Activated B cell treated with CpG ODN at 0.5 μM for 24 hours (primary cell): ENCODE results near the gene UBASH3A. TPM values are rescaled to one million over a fixed set of nuclear protein-coding genes. Genes with fewer than 3 reads are reported as not detected.

Source experiments
- ATAC-seq: fragments of 200-7000 bp; cut with Tn5 transposase; one replicate; pipeline ENCODE4 v1.10.0; 2021; ENCODE audit warnings: low read depth, mild to moderate bottlenecking, moderate library complexity
- CTCF ChIA-PET: fragments of 350-600 bp; sonication (Branson Sonifier 250); formaldehyde crosslinking; loops from one replicate; lab custom pipeline; 2021; ENCODE audit warnings: antibody characterized with exemption; lab: Charles Lee
- POLR2A ChIA-PET: fragments of 350-600 bp; sonication (Branson Sonifier 250); formaldehyde crosslinking; loops from one replicate; lab custom pipeline; 2021; ENCODE audit warnings: antibody characterized with exemption; lab: Charles Lee
- DNase-seq: peaks from one replicate; pipeline ENCODE4 v3.0.0; 2022
- H3K27ac Mint-ChIP-seq: one replicate; pipeline ENCODE4 v1.8.0; 2020; ENCODE audit warnings: mixed read lengths
- H3K27me3 Mint-ChIP-seq: one replicate; pipeline ENCODE4 v1.8.0; 2021; ENCODE audit warnings: mixed read lengths
- H3K36me3 Mint-ChIP-seq: one replicate; pipeline ENCODE4 v1.8.0; 2021; ENCODE audit warnings: low read depth, mixed read lengths
- H3K4me1 Mint-ChIP-seq: one replicate; pipeline ENCODE4 v1.8.0; 2021; ENCODE audit warnings: mixed read lengths
- H3K4me3 Mint-ChIP-seq: one replicate; pipeline ENCODE4 v1.8.0; 2020; ENCODE audit warnings: mild to moderate bottlenecking, mixed read lengths
- H3K9me3 Mint-ChIP-seq: one replicate; pipeline ENCODE4 v1.8.0; 2020; ENCODE audit warnings: mixed read lengths
- intact Hi-C: fragments of 100-400 bp; cut with micrococcal nuclease; formaldehyde crosslinking; loops from one replicate; pipeline ENCODE4 v1.15.1; 2024
- total RNA-seq: library from RNA; stranded (reverse); gene quantifications from 2 replicates; pipeline ENCODE4 v1.2.3, GENCODE V29; 2022
- TF ChIP-seq, protein P1 (sequence below): fragments of 200-600 bp; IDR thresholded peaks from one replicate; pipeline ENCODE4 v1.8.0; 2022; ENCODE audit warnings: antibody characterized with exemption, mild to moderate bottlenecking

The UBASH3A gene
- total RNA-seq, 1 donor from 2014 or later, result not detected

DNA sequence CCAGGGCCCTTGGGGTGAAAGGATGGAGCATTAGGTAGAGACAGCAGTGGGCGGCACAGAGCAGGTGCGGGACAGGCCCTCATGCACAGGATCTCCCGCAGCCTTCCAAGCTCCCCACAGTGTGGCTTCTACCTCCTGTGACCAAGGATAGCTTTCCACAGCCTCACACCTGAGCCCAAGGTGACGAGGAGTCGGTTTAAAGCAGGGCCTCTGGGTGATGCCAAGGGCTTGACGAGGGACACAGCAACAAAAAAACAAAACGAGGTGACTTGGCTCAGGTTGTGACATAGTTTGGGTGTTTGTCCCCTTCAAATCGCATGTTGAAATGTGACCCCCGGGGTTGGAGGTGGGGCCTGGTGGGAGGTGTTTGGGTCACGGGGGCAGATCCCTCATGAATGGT lies 77.0 kb downstream of the UBASH3A start:
- Mint-ChIP-seq H3K9me3 (no peaks in the 10 kb centered on the region), H3K4me3 (no peak overlapping the region), H3K27ac (no peak overlapping the region), H3K36me3 (no peaks in the 10 kb centered on the region), H3K4me1 (no peaks in the 10 kb centered on the region), H3K27me3 (peaks cover 5% of the 10 kb centered on the region)
- TF ChIP-seq, protein P1, sequence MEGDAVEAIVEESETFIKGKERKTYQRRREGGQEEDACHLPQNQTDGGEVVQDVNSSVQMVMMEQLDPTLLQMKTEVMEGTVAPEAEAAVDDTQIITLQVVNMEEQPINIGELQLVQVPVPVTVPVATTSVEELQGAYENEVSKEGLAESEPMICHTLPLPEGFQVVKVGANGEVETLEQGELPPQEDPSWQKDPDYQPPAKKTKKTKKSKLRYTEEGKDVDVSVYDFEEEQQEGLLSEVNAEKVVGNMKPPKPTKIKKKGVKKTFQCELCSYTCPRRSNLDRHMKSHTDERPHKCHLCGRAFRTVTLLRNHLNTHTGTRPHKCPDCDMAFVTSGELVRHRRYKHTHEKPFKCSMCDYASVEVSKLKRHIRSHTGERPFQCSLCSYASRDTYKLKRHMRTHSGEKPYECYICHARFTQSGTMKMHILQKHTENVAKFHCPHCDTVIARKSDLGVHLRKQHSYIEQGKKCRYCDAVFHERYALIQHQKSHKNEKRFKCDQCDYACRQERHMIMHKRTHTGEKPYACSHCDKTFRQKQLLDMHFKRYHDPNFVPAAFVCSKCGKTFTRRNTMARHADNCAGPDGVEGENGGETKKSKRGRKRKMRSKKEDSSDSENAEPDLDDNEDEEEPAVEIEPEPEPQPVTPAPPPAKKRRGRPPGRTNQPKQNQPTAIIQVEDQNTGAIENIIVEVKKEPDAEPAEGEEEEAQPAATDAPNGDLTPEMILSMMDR, result no peak
- ChIA-PET POLR2A (no interaction called here), CTCF (no interaction called here)
- intact Hi-C loops, result no loop called here
- DNase-seq (no peak), ATAC-seq (no peak)

DNA sequence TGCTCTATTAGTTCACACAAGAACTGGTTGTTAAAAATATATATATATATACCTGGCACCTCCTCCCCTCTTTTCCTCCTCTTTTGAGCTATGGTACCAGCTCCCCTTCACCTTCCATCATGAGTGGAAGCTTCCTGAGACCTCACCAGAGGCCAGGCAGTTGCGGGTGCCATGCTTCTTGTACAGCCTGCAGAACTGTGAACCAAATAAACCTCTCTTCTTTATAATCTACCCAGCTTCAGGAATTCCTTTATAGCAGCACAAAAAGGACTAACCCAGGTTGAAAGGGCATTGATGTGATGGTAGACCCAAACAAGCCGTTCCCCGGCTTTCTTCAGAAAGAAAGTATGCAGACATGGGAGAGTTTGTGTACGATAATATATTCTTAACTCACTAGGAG lies 77.5 kb downstream of the UBASH3A start:
- Mint-ChIP-seq H3K27me3 (peaks cover 9% of the 10 kb centered on the region), H3K4me3 (no peak overlapping the region), H3K9me3 (no peaks in the 10 kb centered on the region), H3K27ac (no peak overlapping the region), H3K4me1 (no peaks in the 10 kb centered on the region), H3K36me3 (no peaks in the 10 kb centered on the region)
- ChIA-PET CTCF (no interaction called here), POLR2A (no interaction called here)
- DNase-seq (no peak), ATAC-seq (no peak)
- TF ChIP-seq, protein P1, result no peak
- intact Hi-C loops, result no loop called here

DNA sequence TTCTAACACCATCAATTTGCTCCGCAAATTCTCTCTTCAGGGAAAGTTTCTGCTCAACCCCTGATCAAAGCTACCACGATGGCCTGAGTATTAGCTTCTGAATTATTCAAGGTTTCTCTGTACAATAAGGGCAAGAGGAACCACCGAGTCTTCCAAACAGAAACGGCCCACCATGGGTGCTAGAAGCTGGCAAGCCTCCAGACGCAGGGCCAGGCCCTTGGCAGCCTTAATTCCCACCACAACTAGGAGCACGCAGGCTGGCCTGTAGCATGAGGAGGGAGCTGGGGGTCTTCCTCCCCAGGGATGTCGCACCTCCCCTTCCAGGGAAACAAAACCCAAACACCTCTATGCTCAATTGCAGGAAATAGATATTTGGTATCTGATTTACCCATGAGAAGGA lies 81.3 kb downstream of the UBASH3A start:
- H3K27me3 Mint-ChIP-seq, result peaks cover 22% of the 10 kb centered on the region
- peaks cover 3% of the 10 kb centered on the region for H3K9me3 Mint-ChIP-seq
- H3K27ac Mint-ChIP-seq, result no peak overlapping the region
- ChIA-PET CTCF (no interaction called here), POLR2A (interaction anchor here (1.3 kb wide), 1 partner anchor 11 kb away, joined by 4 read pairs; the partner anchor contains the start of gene RSPH1)
- TF ChIP-seq, protein P1, result no peak
- no peak for ATAC-seq
- H3K4me1 Mint-ChIP-seq, result no peaks in the 10 kb centered on the region
- H3K36me3 Mint-ChIP-seq, result no peaks in the 10 kb centered on the region
- no peak overlapping the region for H3K4me3 Mint-ChIP-seq
- intact Hi-C loops, result no loop called here
- no peak for DNase-seq

DNA sequence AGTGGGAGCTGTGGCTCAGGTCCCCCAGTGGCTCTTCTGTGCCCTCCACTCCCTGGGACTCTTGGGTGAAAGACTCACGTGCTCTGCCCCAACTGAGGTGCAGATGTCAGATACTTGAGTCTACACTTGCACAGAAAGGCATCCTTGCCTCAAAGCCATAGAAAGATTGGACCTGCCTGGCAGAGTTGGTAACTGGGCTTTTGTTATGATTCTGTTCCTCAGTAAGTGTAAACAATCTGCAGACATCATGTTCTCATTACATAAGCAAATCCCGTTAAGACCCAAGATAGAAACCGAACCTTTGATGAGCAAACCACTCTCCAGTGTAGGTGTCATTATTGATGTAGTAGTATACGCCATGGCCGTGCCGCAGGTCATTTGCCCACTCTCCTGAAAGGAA lies 82.4 kb downstream of the UBASH3A start:
- CTCF ChIA-PET, result no interaction called here
- TF ChIP-seq, protein P1, result no peak
- ATAC-seq (no peak), DNase-seq (no peak)
- POLR2A ChIA-PET, result interaction anchor here (1.3 kb wide), 1 partner anchor 10 kb away, joined by 4 read pairs; the partner anchor contains the start of gene RSPH1
- H3K9me3 Mint-ChIP-seq, result peaks cover 3% of the 10 kb centered on the region
- H3K27ac Mint-ChIP-seq, result no peak overlapping the region
- H3K4me1 Mint-ChIP-seq, result peaks cover 3% of the 10 kb centered on the region
- intact Hi-C loops, result no loop called here
- H3K27me3 Mint-ChIP-seq, result peaks cover 25% of the 10 kb centered on the region
- H3K4me3 Mint-ChIP-seq, result no peak overlapping the region
- no peaks in the 10 kb centered on the region for H3K36me3 Mint-ChIP-seq

DNA sequence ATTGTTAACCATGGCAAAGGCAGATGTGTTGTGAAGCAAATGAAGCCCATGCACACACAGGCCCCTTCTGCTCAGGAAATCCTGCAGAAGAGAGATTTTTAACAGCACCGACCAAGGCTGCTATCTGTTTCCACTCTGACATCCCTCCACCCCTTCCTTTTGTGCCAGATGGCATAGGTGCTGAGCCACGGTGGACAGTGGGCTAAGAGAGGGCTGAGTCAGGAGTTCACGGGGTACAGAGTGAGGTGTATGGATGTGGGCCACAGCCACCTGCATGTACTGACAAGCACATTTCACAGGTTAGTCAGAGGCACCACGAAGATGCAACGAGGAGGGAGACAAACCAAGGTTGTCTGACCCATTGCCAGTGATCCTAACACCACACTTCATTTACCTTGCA lies 82.8 kb downstream of the UBASH3A start:
- ATAC-seq (no peak), DNase-seq (no peak)
- H3K4me3 Mint-ChIP-seq, result no peak overlapping the region
- peaks cover 3% of the 10 kb centered on the region for H3K4me1 Mint-ChIP-seq
- H3K36me3 Mint-ChIP-seq, result no peaks in the 10 kb centered on the region
- no peak overlapping the region for H3K27ac Mint-ChIP-seq
- intact Hi-C loops, result no loop called here
- TF ChIP-seq, protein P1, result no peak
- peaks cover 3% of the 10 kb centered on the region for H3K9me3 Mint-ChIP-seq
- POLR2A ChIA-PET, result interaction anchor here (1.3 kb wide), 1 partner anchor 9 kb away, joined by 4 read pairs; the partner anchor contains the start of gene RSPH1
- CTCF ChIA-PET, result no interaction called here
- peaks cover 27% of the 10 kb centered on the region for H3K27me3 Mint-ChIP-seq
